Endodermal cell (in vitro differentiated cells): ENCODE data around the gene RNF130. TPM values are rescaled to one million over a fixed set of nuclear protein-coding genes. Genes with fewer than 3 reads are reported as not detected.

Experiments
- DNase-seq: peaks from one replicate; pipeline ENCODE4 v3.0.0-alpha.2; 2017
- H3K27ac ChIP-seq: 2 replicates; pipeline ENCODE4 v1.5.1; 2013; ENCODE audit warnings: mild to moderate bottlenecking, low read depth, low read length, moderate library complexity
- H3K27me3 ChIP-seq: 2 replicates; pipeline ENCODE4 v1.6.1; 2013; ENCODE audit warnings: mild to moderate bottlenecking, low read length, moderate library complexity; ENCODE audit not compliant: insufficient read depth, control insufficient read depth, poor library complexity, severe bottlenecking
- H3K36me3 ChIP-seq: 2 replicates; pipeline ENCODE4 v1.7.0; 2013; ENCODE audit warnings: mild to moderate bottlenecking, low read length, moderate library complexity; ENCODE audit not compliant: control insufficient read depth, insufficient read depth
- H3K4me1 ChIP-seq: one replicate; pipeline ENCODE4 v1.7.0; 2013; ENCODE audit warnings: low read length; ENCODE audit not compliant: control insufficient read depth, insufficient read depth
- H3K4me3 ChIP-seq: 2 replicates; pipeline ENCODE4 v1.5.1; 2013; ENCODE audit warnings: mild to moderate bottlenecking, low read length, moderate library complexity
- H3K9ac ChIP-seq: 2 replicates; pipeline ENCODE4 v1.6.1; 2013; ENCODE audit warnings: mild to moderate bottlenecking, low read length, moderate library complexity; ENCODE audit not compliant: poor library complexity, severe bottlenecking; ENCODE audit errors: extremely low read depth
- H3K9me3 ChIP-seq: 2 replicates; pipeline ENCODE4 v1.6.1; 2013; ENCODE audit warnings: mild to moderate bottlenecking, low read length, moderate library complexity; ENCODE audit not compliant: control insufficient read depth
- H3K27ac Mint-ChIP-seq: 2 replicates; pipeline ENCODE4 v1.8.0; 2020; ENCODE audit warnings: mixed read lengths
- H3K27me3 Mint-ChIP-seq: 2 replicates; pipeline ENCODE4 v1.8.0; 2021; ENCODE audit warnings: mild to moderate bottlenecking, mixed read lengths; ENCODE audit not compliant: insufficient read depth
- H3K36me3 Mint-ChIP-seq: 2 replicates; pipeline ENCODE4 v1.8.0; 2020; ENCODE audit warnings: low read depth, mixed read lengths
- H3K4me1 Mint-ChIP-seq: 2 replicates; pipeline ENCODE4 v1.8.0; 2020; ENCODE audit warnings: mixed read lengths
- H3K4me3 Mint-ChIP-seq: 2 replicates; pipeline ENCODE4 v1.8.0; 2020; ENCODE audit warnings: mild to moderate bottlenecking, moderate library complexity, mixed read lengths
- H3K9me3 Mint-ChIP-seq: 2 replicates; pipeline ENCODE4 v1.8.0; 2020; ENCODE audit warnings: mild to moderate bottlenecking, mixed read lengths
- CTCF ChIP-seq: fragments of 200-600 bp; sonication (generic); conservative IDR thresholded peaks from 2 replicates; pipeline ENCODE4 v1.5.0; 2021; ENCODE audit warnings: antibody characterized with exemption, mild to moderate bottlenecking
- WGBS, 2 experiments: methylation state at CpG; one replicate each; pipeline versions ENCODE4 v1.1.5 to v1.1.7; 2013; ENCODE audit warnings: missing lambda C conversion rate in 2 of 2, mixed read lengths in 1 of 2; ENCODE audit not compliant: insufficient coverage in 1 of 2, insufficient read length in 1 of 2; 5-methylcytosine and 5-hydroxymethylcytosine counted together
- total RNA-seq, 2 donors: library from RNA; stranded (reverse); fragmentation: NEBNext Ultra II Directional in 1 of 2; extraction: Animal tissue kit (Norgen Biotek cat#: 25700) in 1 of 2; gene quantifications; 2 replicates in 1 of 2; 3 replicates in 1 of 2; pipeline ENCODE4 v1.2.1, GENCODE V29; 2021

Gene RNF130
- total RNA-seq, 2 donors from 2014 or later: 64.7 to 74.4 TPM

DNA sequence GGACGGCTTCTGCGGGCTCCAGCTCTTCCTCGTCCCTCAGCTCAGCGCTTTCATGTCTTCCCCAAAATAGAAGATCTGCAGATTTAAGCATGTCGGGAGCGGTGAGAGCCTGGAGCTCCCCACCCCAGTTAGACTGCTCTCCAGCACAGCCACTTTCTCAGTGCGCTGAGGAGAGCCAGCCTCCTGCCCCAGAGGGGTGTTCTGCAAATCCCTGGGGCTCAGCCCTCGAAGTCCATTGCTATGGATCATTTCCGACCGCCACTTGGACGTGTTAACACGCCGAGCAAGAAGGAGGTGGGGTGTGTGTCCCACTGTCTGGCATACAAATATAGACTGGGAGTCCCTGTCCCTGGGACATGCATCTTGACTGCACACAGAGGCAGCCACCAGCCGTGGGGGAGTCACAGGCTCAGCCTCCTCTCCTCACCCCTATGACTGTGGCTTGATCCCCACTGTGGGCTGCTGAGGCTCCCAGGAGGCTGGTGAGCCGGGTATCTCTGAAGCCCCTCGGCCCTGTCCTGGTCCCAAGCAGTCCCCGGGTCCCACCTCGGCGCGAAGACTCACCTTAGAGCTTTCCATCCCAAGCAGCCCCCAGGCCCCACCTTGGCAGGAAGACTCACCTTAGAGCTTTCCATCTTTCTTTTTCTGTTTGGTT is 30.0 kb upstream of the RNF130 start:
- 88 to 89% methylated on average over 18 to 20 of the region's 20 CpGs for WGBS, 2 experiments
- H3K4me1 ChIP-seq: no peaks in the 10 kb centered on the region
- no peak overlapping the region for H3K9ac ChIP-seq
- peaks cover 4% of the 10 kb centered on the region for H3K27me3 Mint-ChIP-seq
- no peak for TF ChIP-seq CTCF
- DNase-seq: no peak
- H3K36me3 ChIP-seq: no peaks in the 10 kb centered on the region
- H3K27me3 ChIP-seq: no peaks in the 10 kb centered on the region
- no peak overlapping the region for H3K27ac Mint-ChIP-seq
- no peaks in the 10 kb centered on the region for H3K4me1 Mint-ChIP-seq
- no peaks in the 10 kb centered on the region for H3K36me3 Mint-ChIP-seq
- H3K9me3 Mint-ChIP-seq: peaks cover 17% of the 10 kb centered on the region
- H3K9me3 ChIP-seq: peaks cover 9% of the 10 kb centered on the region
- no peak overlapping the region for H3K4me3 Mint-ChIP-seq
- no peak overlapping the region for H3K27ac ChIP-seq
- no peak overlapping the region for H3K4me3 ChIP-seq

DNA sequence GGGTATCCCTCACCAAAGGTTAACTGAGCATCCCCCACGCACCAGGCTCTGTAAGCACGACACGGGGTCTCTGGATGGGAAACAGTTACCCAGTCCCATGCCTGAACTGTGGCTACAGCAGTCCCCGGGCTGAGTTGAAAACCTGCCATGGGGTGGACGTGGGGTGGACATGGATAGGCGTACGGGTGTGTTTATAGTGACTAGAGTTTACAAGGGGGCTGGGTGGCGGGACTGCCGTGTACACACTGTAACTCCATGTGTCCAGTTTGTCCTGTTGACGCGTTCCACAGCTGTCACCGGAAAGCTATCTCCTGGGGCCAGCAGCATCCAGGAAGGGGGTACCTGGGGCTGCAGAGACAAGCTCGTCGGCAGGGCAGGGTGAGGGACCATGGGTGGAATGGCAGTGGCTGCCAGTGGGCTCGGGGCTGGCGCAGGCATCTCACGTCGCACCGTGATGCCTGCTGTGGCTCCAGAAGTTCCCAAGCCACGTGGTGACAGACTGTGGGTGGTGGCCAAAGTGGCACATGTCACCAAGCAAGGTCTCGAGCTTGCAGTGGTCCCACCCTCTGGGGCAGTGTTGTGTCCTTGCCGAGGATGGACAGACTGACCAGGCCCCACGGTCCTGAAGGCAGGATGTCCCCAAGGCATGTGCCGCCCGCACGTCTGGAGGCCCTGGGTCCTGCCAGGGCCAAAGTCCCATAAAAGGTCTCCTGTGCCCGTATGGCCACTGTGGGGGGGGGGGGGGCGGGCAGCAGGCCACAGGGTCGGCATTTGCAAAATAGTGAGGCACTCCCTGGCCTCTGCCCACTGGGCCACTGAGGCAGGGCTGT is 29.3 kb upstream of the RNF130 start:
- WGBS, 2 experiments: 89 to 92% methylated on average over 16 to 29 of the region's 29 CpGs
- Histone ChIP-seq H3K9ac (no peak overlapping the region), H3K27ac (no peak overlapping the region), H3K4me3 (no peak overlapping the region), H3K9me3 (peaks cover 2% of the 10 kb centered on the region), H3K27me3 (no peaks in the 10 kb centered on the region), H3K36me3 (no peaks in the 10 kb centered on the region), H3K4me1 (no peaks in the 10 kb centered on the region)
- Mint-ChIP-seq H3K9me3 (peaks cover 9% of the 10 kb centered on the region), H3K27me3 (peaks cover 4% of the 10 kb centered on the region), H3K36me3 (no peaks in the 10 kb centered on the region), H3K4me1 (no peaks in the 10 kb centered on the region), H3K4me3 (no peak overlapping the region), H3K27ac (no peak overlapping the region)
- DNase-seq: no peak
- no peak for TF ChIP-seq CTCF

DNA sequence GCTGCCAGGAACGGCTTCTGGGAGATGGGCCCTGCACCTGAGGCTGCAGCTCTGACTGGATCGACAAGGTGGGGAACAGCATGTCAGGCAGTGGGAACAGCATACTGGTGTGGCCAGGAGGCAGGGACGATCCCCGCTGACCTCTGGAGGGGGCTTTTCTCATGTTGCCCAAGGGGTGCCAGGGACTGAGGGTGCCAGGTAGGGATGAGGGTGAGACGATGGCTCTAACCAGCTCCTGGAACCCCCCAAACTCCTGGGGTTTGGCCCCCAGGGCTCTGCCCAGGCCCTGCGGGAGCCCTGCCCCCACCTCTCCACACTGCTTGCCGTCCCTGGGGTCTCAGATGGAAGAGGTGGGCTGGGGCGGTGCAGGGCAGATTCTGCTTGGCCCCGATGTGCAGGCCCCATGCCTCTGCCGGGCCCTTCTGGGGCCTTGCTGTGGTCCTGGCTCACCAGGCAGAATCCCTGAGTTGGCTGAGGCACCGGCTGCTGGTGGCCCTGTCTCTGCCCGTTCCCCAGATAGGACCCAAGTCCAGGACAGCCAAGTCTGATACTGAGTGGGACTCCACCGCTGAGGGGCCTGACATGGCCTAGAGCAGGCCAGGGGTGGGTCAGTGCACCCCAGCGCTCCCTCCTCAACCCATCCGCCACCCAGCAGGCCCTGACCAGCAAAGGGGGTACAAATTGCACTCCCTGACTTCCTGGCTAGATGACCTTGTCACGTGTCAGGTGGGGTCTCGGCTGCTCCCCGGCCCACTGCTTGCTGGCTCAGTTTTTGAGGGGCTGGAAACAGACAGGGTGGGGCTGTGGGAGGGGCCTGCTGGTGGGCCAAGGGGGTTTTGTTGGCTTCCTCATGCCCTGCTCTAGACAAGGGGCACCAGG is 28.4 kb upstream of the RNF130 start:
- no peaks in the 10 kb centered on the region for H3K36me3 ChIP-seq
- H3K9me3 ChIP-seq: no peaks in the 10 kb centered on the region
- no peaks in the 10 kb centered on the region for H3K4me1 ChIP-seq
- WGBS, 2 experiments: 86% methylated on average over 6 to 18 of the region's 18 CpGs
- Mint-ChIP-seq H3K4me3 (no peak overlapping the region), H3K9me3 (peaks cover 3% of the 10 kb centered on the region), H3K4me1 (no peaks in the 10 kb centered on the region), H3K27ac (no peak overlapping the region), H3K36me3 (no peaks in the 10 kb centered on the region), H3K27me3 (peaks cover 10% of the 10 kb centered on the region)
- H3K27me3 ChIP-seq: no peaks in the 10 kb centered on the region
- no peak for DNase-seq
- no peak overlapping the region for H3K9ac ChIP-seq
- no peak overlapping the region for H3K4me3 ChIP-seq
- no peak overlapping the region for H3K27ac ChIP-seq
- no peak for TF ChIP-seq CTCF
